B cell (primary cell): ENCODE results near the gene GFAP.

Source experiments
- EZH2 ChIP-seq: IDR thresholded peaks from 2 replicates; pipeline ENCODE4 v1.6.1; 2012; ENCODE audit warnings: borderline replicate concordance, low read depth, mild to moderate bottlenecking, moderate library complexity, low read length; ENCODE audit not compliant: insufficient read depth, poor library complexity, severe bottlenecking
- TF ChIP-seq, protein P1 (sequence below): fragments of 200-600 bp; IDR thresholded peaks from one replicate; pipeline ENCODE4 v1.8.0; 2022; ENCODE audit warnings: antibody characterized with exemption, mild to moderate bottlenecking

DNA sequence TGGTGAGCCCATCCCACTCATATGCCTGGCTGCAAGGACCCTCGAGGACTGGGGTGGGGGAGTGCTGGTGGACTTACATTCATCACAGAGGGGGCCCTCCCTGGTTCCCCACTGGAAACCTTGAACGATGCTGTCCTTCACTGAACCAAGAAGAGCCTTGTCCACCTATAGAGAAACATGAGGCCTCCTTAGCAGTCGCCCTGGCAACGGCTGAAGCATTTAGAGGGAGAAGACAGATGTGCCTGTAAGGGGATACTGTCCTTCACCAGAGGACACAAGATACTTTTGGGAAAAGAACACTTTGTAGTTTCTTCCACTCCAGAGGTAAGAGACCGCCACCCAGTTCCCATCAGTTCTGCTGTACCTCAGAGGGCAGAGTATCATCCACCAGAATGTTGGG is 61.1 kb downstream of the GFAP start:
- TF ChIP-seq, protein P1, sequence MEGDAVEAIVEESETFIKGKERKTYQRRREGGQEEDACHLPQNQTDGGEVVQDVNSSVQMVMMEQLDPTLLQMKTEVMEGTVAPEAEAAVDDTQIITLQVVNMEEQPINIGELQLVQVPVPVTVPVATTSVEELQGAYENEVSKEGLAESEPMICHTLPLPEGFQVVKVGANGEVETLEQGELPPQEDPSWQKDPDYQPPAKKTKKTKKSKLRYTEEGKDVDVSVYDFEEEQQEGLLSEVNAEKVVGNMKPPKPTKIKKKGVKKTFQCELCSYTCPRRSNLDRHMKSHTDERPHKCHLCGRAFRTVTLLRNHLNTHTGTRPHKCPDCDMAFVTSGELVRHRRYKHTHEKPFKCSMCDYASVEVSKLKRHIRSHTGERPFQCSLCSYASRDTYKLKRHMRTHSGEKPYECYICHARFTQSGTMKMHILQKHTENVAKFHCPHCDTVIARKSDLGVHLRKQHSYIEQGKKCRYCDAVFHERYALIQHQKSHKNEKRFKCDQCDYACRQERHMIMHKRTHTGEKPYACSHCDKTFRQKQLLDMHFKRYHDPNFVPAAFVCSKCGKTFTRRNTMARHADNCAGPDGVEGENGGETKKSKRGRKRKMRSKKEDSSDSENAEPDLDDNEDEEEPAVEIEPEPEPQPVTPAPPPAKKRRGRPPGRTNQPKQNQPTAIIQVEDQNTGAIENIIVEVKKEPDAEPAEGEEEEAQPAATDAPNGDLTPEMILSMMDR, result no peak
- no peak for TF ChIP-seq EZH2
